GM12878 (cell line): Measurements from ENCODE around the gene LRCH4. TPM values are rescaled to one million over a fixed set of nuclear protein-coding genes. Genes with fewer than 3 reads are reported as not detected.

Source experiments
- ATAC-seq: fragments of 200-7000 bp; cut with Tn5 transposase; 3 replicates; pipeline ENCODE4 v1.9.1; 2020; ENCODE audit warnings: mild to moderate bottlenecking, moderate library complexity
- BruUV-seq: library from RNA; stranded (reverse); fragments of 400-500 nt; replicated peaks from 2 replicates; lab custom pipeline; 2021; lab: Mats Ljungman, UMichigan
- CTCF ChIA-PET: fragments of 300-600 bp; sonication (Branson Sonifier 250); formaldehyde crosslinking; extraction: SDS; loops from one replicate; lab custom pipeline; 2021; ENCODE audit warnings: inconsistent platforms; lab: Yijun Ruan, JAX
- POLR2A ChIA-PET: fragments of 350-600 bp; formaldehyde crosslinking; extraction: SDS; loops from one replicate; lab custom pipeline; 2021; ENCODE audit warnings: inconsistent platforms; lab: Charles Lee
- RAD21 ChIA-PET: fragments of 300-600 bp; sonication (Branson Sonifier 250); formaldehyde crosslinking; loops from one replicate; lab custom pipeline; 2023; ENCODE audit warnings: antibody characterized with exemption; ENCODE audit not compliant: unreplicated experiment; lab: Charles Lee
- SMC1A ChIA-PET: fragments of 300-600 bp; sonication (Branson Sonifier 250); formaldehyde crosslinking; loops from one replicate; lab custom pipeline; 2023; ENCODE audit not compliant: unreplicated experiment, uncharacterized antibody; lab: Charles Lee
- DNase-seq: peaks from one replicate; pipeline ENCODE4 v3.0.0-alpha.2; 2011; ENCODE audit warnings: low read depth, low spot score
- FAIRE-seq: peaks from 3 replicates; lab custom pipeline; 2011; peaks lifted over from hg19 to GRCh38; lab: Jason Lieb, UNC
- H2AFZ ChIP-seq: 2 replicates; pipeline ENCODE4 v1.6.0; 2011; ENCODE audit warnings: low read depth, low read length, control low read depth; ENCODE audit not compliant: control insufficient read depth
- H3K27ac ChIP-seq: 2 replicates; pipeline ENCODE4 v1.5.1; 2011; ENCODE audit warnings: control low read depth; ENCODE audit not compliant: control insufficient read depth, insufficient read depth
- H3K27me3 ChIP-seq, 2 experiments: replicated peaks in 1 of 2; 2 replicates each; pipeline versions ENCODE4 v1.6.0 to v1.6.1; 2011; ENCODE audit warnings: low read length in 1 of 2; ENCODE audit not compliant: control insufficient read depth in 2 of 2, insufficient read depth in 2 of 2
- H3K36me3 ChIP-seq, 2 experiments: 2 replicates each; pipeline ENCODE4 v1.5.1; 2011; ENCODE audit warnings: low read length in 1 of 2; ENCODE audit not compliant: control insufficient read depth in 2 of 2, insufficient read depth in 2 of 2
- H3K4me1 ChIP-seq: 2 replicates; pipeline ENCODE4 v1.6.1; 2011; ENCODE audit warnings: mild to moderate bottlenecking, low read length, moderate library complexity, mixed read lengths; ENCODE audit not compliant: control insufficient read depth, insufficient read depth
- H3K4me2 ChIP-seq: 2 replicates; pipeline ENCODE4 v1.6.0; 2011; ENCODE audit warnings: control low read depth; ENCODE audit not compliant: control insufficient read depth, insufficient read depth
- H3K4me3 ChIP-seq: fragments of 200-600 bp; sonication (generic); 2 replicates; pipeline ENCODE4 v1.5.1; 2016
- H3K79me2 ChIP-seq: 2 replicates; pipeline ENCODE4 v1.6.0; 2011; ENCODE audit warnings: low read length; ENCODE audit not compliant: control insufficient read depth, insufficient read depth
- H3K9ac ChIP-seq: 2 replicates; pipeline ENCODE4 v1.8.0; 2011; ENCODE audit warnings: low read length, control low read depth, mixed read lengths; ENCODE audit not compliant: control insufficient read depth, insufficient read depth
- H3K9me3 ChIP-seq: replicated peaks from 3 replicates; pipeline ENCODE4 v1.5.1; 2011; ENCODE audit warnings: mild to moderate bottlenecking, low read length; ENCODE audit not compliant: control insufficient read depth, insufficient read depth
- H4K20me1 ChIP-seq: 2 replicates; pipeline ENCODE4 v1.6.0; 2011; ENCODE audit not compliant: control insufficient read depth, insufficient read depth
- CREM ChIP-seq: IDR thresholded peaks from 2 replicates; pipeline ENCODE4 v1.6.1; 2014; ENCODE audit warnings: antibody characterized with exemption, low read depth
- ESRRA ChIP-seq: IDR thresholded peaks from 2 replicates; pipeline ENCODE4 v1.6.1; 2012; ENCODE audit warnings: mild to moderate bottlenecking, low read length, improper control_type of control experiment
- GABPA ChIP-seq: IDR thresholded peaks from 2 replicates; pipeline ENCODE4 v1.6.1; 2014; ENCODE audit warnings: antibody characterized with exemption, low read depth, mild to moderate bottlenecking, inconsistent platforms
- IKZF1 ChIP-seq: fragments of 450-650 bp; conservative IDR thresholded peaks from 2 replicates; pipeline ENCODE4 v1.6.1; 2017; ENCODE audit warnings: antibody characterized with exemption, mild to moderate bottlenecking
- IRF3 ChIP-seq: fragments of 450-650 bp; IDR thresholded peaks from 2 replicates; pipeline ENCODE4 v1.6.1; 2014; ENCODE audit warnings: mild to moderate bottlenecking
- LARP7 ChIP-seq: fragments of 450-650 bp; IDR thresholded peaks from 2 replicates; pipeline ENCODE4 v1.6.1; 2017; ENCODE audit warnings: mild to moderate bottlenecking
- MEF2B ChIP-seq: fragments of 450-650 bp; IDR thresholded peaks from 2 replicates; pipeline ENCODE4 v1.6.1; 2018; ENCODE audit warnings: mild to moderate bottlenecking, moderate library complexity; ENCODE audit not compliant: partially characterized antibody, poor library complexity, severe bottlenecking
- MXI1 ChIP-seq: fragments of 150-350 bp; IDR thresholded peaks from 2 replicates; pipeline ENCODE4 v1.6.1; 2011; ENCODE audit warnings: low read depth, mild to moderate bottlenecking, inconsistent platforms, low read length, improper control_type of control experiment
- NBN ChIP-seq: fragments of 450-650 bp; IDR thresholded peaks from 2 replicates; pipeline ENCODE4 v1.6.1; 2016
- NFYB ChIP-seq: IDR thresholded peaks from 2 replicates; pipeline ENCODE4 v1.6.1; 2011; ENCODE audit warnings: low read depth, mild to moderate bottlenecking, low read length, improper control_type of control experiment, moderate library complexity; ENCODE audit not compliant: insufficient read depth
- NRF1 ChIP-seq: conservative IDR thresholded peaks from 2 replicates; pipeline ENCODE4 v1.6.1; 2011; ENCODE audit warnings: mild to moderate bottlenecking, low read depth, low read length, improper control_type of control experiment
- POLR2AphosphoS2 ChIP-seq: IDR thresholded peaks from 2 replicates; pipeline ENCODE4 v1.6.1; 2011; ENCODE audit warnings: low read depth, mild to moderate bottlenecking, low read length, improper control_type of control experiment, moderate library complexity
- POLR2AphosphoS5 ChIP-seq: IDR thresholded peaks from 2 replicates; pipeline ENCODE4 v1.6.1; 2011; ENCODE audit warnings: mild to moderate bottlenecking, low read length, inconsistent platforms
- RB1 ChIP-seq: fragments of 450-650 bp; formaldehyde crosslinking; IDR thresholded peaks from 2 replicates; pipeline ENCODE4 v1.6.1; 2017; ENCODE audit warnings: mild to moderate bottlenecking, borderline replicate concordance
- RELA ChIP-seq: fragments of 450-650 bp; IDR thresholded peaks from 2 replicates; pipeline ENCODE4 v1.8.0; 2014; ENCODE audit warnings: borderline replicate concordance; ENCODE audit not compliant: partially characterized antibody
- STAT1 ChIP-seq: fragments of 450-650 bp; conservative IDR thresholded peaks from 2 replicates; pipeline ENCODE4 v1.6.1; 2014; ENCODE audit warnings: antibody characterized with exemption, mild to moderate bottlenecking
- SUZ12 ChIP-seq: fragments of 200-600 bp; sonication (generic); IDR thresholded peaks from one replicate; pipeline ENCODE4 v1.6.1; 2018; ENCODE audit warnings: antibody characterized with exemption, mild to moderate bottlenecking; ENCODE audit not compliant: unreplicated experiment
- TBL1XR1 ChIP-seq: IDR thresholded peaks from 2 replicates; pipeline ENCODE4 v1.6.1; 2012; ENCODE audit warnings: low read depth, low read length, improper control_type of control experiment
- TCF7 ChIP-seq: IDR thresholded peaks from 2 replicates; pipeline ENCODE4 v1.6.1; 2014; ENCODE audit warnings: antibody characterized with exemption, borderline replicate concordance
- ZBTB33 ChIP-seq: fragments of 450-650 bp; IDR thresholded peaks from 2 replicates; pipeline ENCODE4 v1.6.1; 2017; ENCODE audit warnings: mild to moderate bottlenecking
- WGBS: methylation state at CpG from one replicate; pipeline ENCODE4 v1.1.6; 2016; ENCODE audit warnings: low lambda C conversion rate; ENCODE audit not compliant: insufficient replicate concordance, insufficient coverage; ENCODE audit errors: missing lambda C conversion rate; 5-methylcytosine and 5-hydroxymethylcytosine counted together
- in situ Hi-C: fragments of 300-500 bp; cut with MboI; formaldehyde crosslinking; loops from 9 replicates; pipeline ENCODE4 v1.14.3; 2018; ENCODE audit warnings: mixed read lengths
- intact Hi-C: fragments of 100-400 bp; cut with micrococcal nuclease; formaldehyde crosslinking; loops from one replicate; pipeline ENCODE4 v1.14.2; 2022; ENCODE audit not compliant: unreplicated experiment
- polyA plus RNA-seq, 11 experiments: library from polyadenylated mRNA; depleted of rRNA in 4 of 11; unstranded in 6 of 11; stranded (reverse) in 5 of 11; fragments of >200 nt; fragmentation: Nextera tagmentation in 4 of 11; fragmentation: Illumina TruSeq in 1 of 11; extraction: Ambion mirVana in 4 of 11; extraction: Trizol in 1 of 11; gene quantifications; 1 replicate in 1 of 11; 2 replicates in 10 of 11; pipeline versions ENCODE4 v1.2.1 to v1.2.3, GENCODE V29; 2011 to 2016; ENCODE audit warnings: inconsistent platforms in 2 of 11, missing spikeins in 2 of 11, low read depth in 1 of 11
- total RNA-seq, 4 experiments: library from RNA; depleted of rRNA in 3 of 4; stranded (reverse); fragments of >200 nt in 3 of 4; fragmentation: Illumina TruSeq in 1 of 4; extraction: Trizol in 1 of 4; gene quantifications; 2 replicates each; pipeline versions ENCODE4 v1.2.1 to v1.2.3, GENCODE V29; 2013 to 2021

The LRCH4 gene
- total and polyA plus RNA-seq, 10 of the 15 experiments (the other 5 are each of a cell fraction or from before 2014, with no cell fraction given), result 0.58 to 96.7 (median 28.4) TPM

- TF ChIP-seq RB1 (peak; percentile 63; the same call in 1 of the 2 replicates), NFYB (no peak), LARP7 (peak; percentile 27; the same call in 1 of the 2 replicates), IKZF1 (peak; percentile 48), SUZ12 (peak; percentile 77)
These were observed 47.2 kb upstream of the LRCH4 start (continued) for GRCh38 chr7:100632951-100633717.

GRCh38 chr7:100630066-100630465 lies 44.1 kb upstream of the LRCH4 start:
- Histone ChIP-seq H3K9ac (no peak overlapping the region), H3K4me3 (no peak overlapping the region), H3K79me2 (no peaks in the 10 kb centered on the region), H3K9me3 (no peaks in the 10 kb centered on the region), H3K4me1 (peaks cover 14% of the 10 kb centered on the region), H3K4me2 (no peak overlapping the region), H3K27me3 (no peaks in the 10 kb centered on the region; a peak in 2 of 4 replicates), H3K27ac (no peak overlapping the region), H2AFZ (no peak overlapping the region), H3K36me3 (no peaks in the 10 kb centered on the region), H4K20me1 (no peaks in the 10 kb centered on the region)
- WGBS, result 84% methylated on average over 4 of the region's 4 CpGs
- BruUV-seq, result no TSS peak
- no peak for DNase-seq
- POLR2A ChIA-PET, result no interaction called here
- SMC1A ChIA-PET, result no interaction called here
- TF ChIP-seq MXI1 (no peak), RB1 (no peak), RELA (no peak), TBL1XR1 (no peak), TCF7 (no peak), NRF1 (no peak), POLR2AphosphoS2 (no peak), POLR2AphosphoS5 (no peak), ZBTB33 (no peak), IRF3 (no peak), ESRRA (no peak), STAT1 (no peak), NBN (no peak), GABPA (no peak), MEF2B (no peak), CREM (no peak)
- in situ Hi-C loops (no loop called here), intact Hi-C loops (loop anchor here (5.0 kb wide), 2 partner anchors 62 to 77 kb away; partner anchors contain the start of genes GIGYF1 and POP7)
- RAD21 ChIA-PET, result interaction anchor here (0.8 kb wide), 1 partner anchor 18 kb away, joined by 3 read pairs; the partner anchor contains the start of gene MOSPD3
- CTCF ChIA-PET, result interaction anchor here (0.8 to 2.6 kb wide), 6 partner anchors 9 to 76 kb away, joined by 3 to 11 read pairs (median 4); partner anchors contain the start of gene POP7
- no peak for ATAC-seq
- FAIRE-seq, result no peak
